ENCODE measurements around the gene SEMA5A. TPM values are rescaled to one million over a fixed set of nuclear protein-coding genes. Genes with fewer than 3 reads are reported as not detected.

SEMA5A gene
- total RNA-seq, 4 donors from 2014 or later, result 15.0 to 81.0 (median 52.9) TPM

DNA sequence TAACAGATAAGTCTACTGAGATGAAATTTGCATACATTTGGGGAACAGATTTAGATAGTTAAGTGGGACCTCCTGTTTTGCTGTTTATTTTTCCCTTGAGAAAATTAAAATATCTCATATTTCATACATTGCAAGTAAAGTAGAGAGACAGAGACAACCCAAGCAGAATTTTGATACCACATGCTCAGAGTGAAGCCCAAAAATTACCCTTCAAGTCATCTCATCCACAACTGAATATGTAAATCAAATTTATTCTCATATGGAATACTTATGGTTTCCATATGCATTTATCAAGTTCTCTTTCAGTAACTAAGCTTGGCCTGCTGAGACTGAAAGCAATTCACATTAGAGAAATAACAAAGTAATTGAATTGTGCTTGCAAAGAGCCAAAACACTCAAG is 474.4 kb downstream of the SEMA5A start:
- in situ Hi-C loops (cut with MboI; ENCODE audit: low pct_ligation_motif_present in 1 of 4, low pct_unique_long_range_greater_than_20kb in 1 of 4, low sequenced_read_pairs in 3 of 4) (no loop called here), intact Hi-C loops (cut with DNase I; ENCODE audit: low total_unique reads) (no loop called here)
- no peaks in the 10 kb centered on the region for H3K4me1 ChIP-seq
- TF ChIP-seq, protein P1, sequence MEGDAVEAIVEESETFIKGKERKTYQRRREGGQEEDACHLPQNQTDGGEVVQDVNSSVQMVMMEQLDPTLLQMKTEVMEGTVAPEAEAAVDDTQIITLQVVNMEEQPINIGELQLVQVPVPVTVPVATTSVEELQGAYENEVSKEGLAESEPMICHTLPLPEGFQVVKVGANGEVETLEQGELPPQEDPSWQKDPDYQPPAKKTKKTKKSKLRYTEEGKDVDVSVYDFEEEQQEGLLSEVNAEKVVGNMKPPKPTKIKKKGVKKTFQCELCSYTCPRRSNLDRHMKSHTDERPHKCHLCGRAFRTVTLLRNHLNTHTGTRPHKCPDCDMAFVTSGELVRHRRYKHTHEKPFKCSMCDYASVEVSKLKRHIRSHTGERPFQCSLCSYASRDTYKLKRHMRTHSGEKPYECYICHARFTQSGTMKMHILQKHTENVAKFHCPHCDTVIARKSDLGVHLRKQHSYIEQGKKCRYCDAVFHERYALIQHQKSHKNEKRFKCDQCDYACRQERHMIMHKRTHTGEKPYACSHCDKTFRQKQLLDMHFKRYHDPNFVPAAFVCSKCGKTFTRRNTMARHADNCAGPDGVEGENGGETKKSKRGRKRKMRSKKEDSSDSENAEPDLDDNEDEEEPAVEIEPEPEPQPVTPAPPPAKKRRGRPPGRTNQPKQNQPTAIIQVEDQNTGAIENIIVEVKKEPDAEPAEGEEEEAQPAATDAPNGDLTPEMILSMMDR (IDR thresholded peaks at IDR 0.05), result no peak
- TF ChIP-seq POLR2AphosphoS5 (IDR thresholded peaks at IDR 0.05), result no peak
- no peak for TF ChIP-seq POLR2A (IDR thresholded peaks at IDR 0.05)
- no peak for TF ChIP-seq EP300 (IDR thresholded peaks at IDR 0.05; ENCODE audit: low read depth)
- DNase-seq, result no peak
- H3K27me3 ChIP-seq, result no peaks in the 10 kb centered on the region
- no peak overlapping the region for H3K4me3 ChIP-seq
- no peak overlapping the region for H3K27ac ChIP-seq
- no peaks in the 10 kb centered on the region for H3K36me3 ChIP-seq
- H3K9me3 ChIP-seq, result no peaks in the 10 kb centered on the region

DNA sequence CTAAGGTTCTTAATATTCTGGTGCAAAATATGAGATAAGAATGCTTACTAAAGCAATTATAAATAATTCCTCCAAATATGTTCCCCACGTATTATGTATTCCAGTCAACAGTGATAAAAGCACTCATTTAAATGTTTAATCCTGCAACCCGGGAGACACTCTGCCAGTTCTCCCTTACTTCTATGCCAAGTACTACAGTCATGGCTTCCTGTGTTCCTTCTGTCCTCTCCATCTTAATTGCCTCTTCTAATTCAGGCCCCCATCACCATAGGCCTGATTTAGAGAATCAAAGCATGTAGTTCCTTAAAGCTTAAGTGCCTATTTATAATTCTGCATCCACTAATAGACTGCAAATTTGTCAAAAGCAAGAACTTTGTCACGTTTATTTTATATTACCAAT is 474.8 kb downstream of the SEMA5A start:
- Histone ChIP-seq H3K4me1 (no peaks in the 10 kb centered on the region), H3K36me3 (no peaks in the 10 kb centered on the region), H3K27ac (no peak overlapping the region), H3K27me3 (no peaks in the 10 kb centered on the region), H3K4me3 (no peak overlapping the region), H3K9me3 (no peaks in the 10 kb centered on the region)
- no peak for DNase-seq
- intact Hi-C loops (cut with DNase I; ENCODE audit: low total_unique reads) (no loop called here), in situ Hi-C loops (cut with MboI; ENCODE audit: low pct_ligation_motif_present in 1 of 4, low pct_unique_long_range_greater_than_20kb in 1 of 4, low sequenced_read_pairs in 3 of 4) (no loop called here)
- TF ChIP-seq POLR2AphosphoS5 (IDR thresholded peaks at IDR 0.05), result no peak
- no peak for TF ChIP-seq EP300 (IDR thresholded peaks at IDR 0.05; ENCODE audit: low read depth)
- TF ChIP-seq POLR2A (IDR thresholded peaks at IDR 0.05), result no peak
- TF ChIP-seq, protein P1 (IDR thresholded peaks at IDR 0.05), result no peak
- 71 to 75% methylated on average over 3 of the region's 3 CpGs for WGBS, 2 donors (ENCODE audit: low coverage in 1 of 2)

DNA sequence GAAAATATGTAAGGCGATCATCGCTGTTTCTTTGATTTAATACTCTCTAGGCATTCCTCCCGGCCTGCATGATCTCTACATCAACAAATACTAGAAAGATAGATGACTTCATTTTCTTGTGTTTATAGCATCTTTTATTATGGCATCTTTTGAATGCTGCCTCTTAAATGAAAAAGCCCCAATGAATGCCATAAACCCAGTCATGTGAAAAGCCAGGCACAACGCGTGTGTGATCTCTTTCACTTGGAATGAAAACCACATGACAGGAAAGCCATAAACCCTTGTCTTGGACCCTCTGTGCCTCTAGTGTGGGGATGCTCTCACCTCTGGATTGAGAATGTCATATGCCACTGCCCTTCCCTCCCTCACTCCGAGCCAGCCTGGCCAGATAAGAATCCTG is 476.2 kb downstream of the SEMA5A start:
- Histone ChIP-seq H3K4me1 (no peaks in the 10 kb centered on the region), H3K4me3 (no peak overlapping the region), H3K27me3 (no peaks in the 10 kb centered on the region), H3K9me3 (no peaks in the 10 kb centered on the region), H3K27ac (no peak overlapping the region), H3K36me3 (no peaks in the 10 kb centered on the region)
- DNase-seq, result no peak
- intact Hi-C loops (cut with DNase I; ENCODE audit: low total_unique reads), result no loop called here
- in situ Hi-C loops (cut with MboI; ENCODE audit: low pct_ligation_motif_present in 1 of 4, low pct_unique_long_range_greater_than_20kb in 1 of 4, low sequenced_read_pairs in 3 of 4), result no loop called here
- 68 to 78% methylated on average over 5 to 6 of the region's 6 CpGs for WGBS, 2 donors (ENCODE audit: low coverage in 1 of 2)
- no peak for TF ChIP-seq POLR2AphosphoS5 (IDR thresholded peaks at IDR 0.05)
- no peak for TF ChIP-seq POLR2A (IDR thresholded peaks at IDR 0.05)
- TF ChIP-seq, protein P1 (IDR thresholded peaks at IDR 0.05), result no peak
- no peak for TF ChIP-seq EP300 (IDR thresholded peaks at IDR 0.05; ENCODE audit: low read depth)

DNA sequence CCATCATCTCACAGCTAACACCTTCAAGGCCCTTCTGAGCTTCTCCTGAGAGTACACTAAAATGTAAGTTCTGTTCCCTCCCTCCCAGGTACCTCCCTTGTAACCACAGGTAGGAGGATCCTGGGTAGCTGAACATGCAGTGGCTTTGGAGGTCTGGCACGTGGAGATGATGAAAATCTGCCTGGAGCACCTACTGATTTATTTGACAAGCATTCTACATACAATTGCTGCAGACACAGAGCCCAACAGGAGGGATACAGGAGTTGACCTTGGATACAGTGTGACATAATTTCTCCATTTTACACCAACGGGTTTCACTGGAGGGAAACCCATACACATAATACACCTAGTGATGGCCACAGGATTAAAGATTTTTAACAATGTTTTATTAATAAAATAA is 478.7 kb downstream of the SEMA5A start:
- Histone ChIP-seq H3K36me3 (no peaks in the 10 kb centered on the region), H3K27ac (no peak overlapping the region), H3K4me3 (no peak overlapping the region), H3K27me3 (no peaks in the 10 kb centered on the region), H3K9me3 (no peaks in the 10 kb centered on the region), H3K4me1 (no peaks in the 10 kb centered on the region)
- intact Hi-C loops (cut with DNase I; ENCODE audit: low total_unique reads) (no loop called here), in situ Hi-C loops (cut with MboI; ENCODE audit: low pct_ligation_motif_present in 1 of 4, low pct_unique_long_range_greater_than_20kb in 1 of 4, low sequenced_read_pairs in 3 of 4) (no loop called here)
- WGBS, 2 donors (ENCODE audit: low coverage in 1 of 2), result 84 to 86% methylated on average over 1 to 2 of the region's 2 CpGs
- TF ChIP-seq EP300 (IDR thresholded peaks at IDR 0.05; ENCODE audit: low read depth) (no peak), POLR2AphosphoS5 (IDR thresholded peaks at IDR 0.05) (no peak), POLR2A (IDR thresholded peaks at IDR 0.05) (no peak)
- TF ChIP-seq, protein P1 (IDR thresholded peaks at IDR 0.05), result no peak
- no peak for DNase-seq
